ENCODE data around the gene SVIL. TPM values are rescaled to one million over a fixed set of nuclear protein-coding genes. Genes with fewer than 3 reads are reported as not detected.
A peak's percentile ranks its signal among the peaks of the same experiment; 100 is the strongest.
"Not testable (repeated sequence)": the region's sequence is repeated elsewhere in the genome, so short reads cannot be mapped to it uniquely, and the experiment has no call there.

Gene SVIL
- polyA plus RNA-seq, 1 experiment, result 47.9 TPM

GRCh38 chr10:29486433-29486832 lies 148.3 kb downstream of the SVIL start:
- H3K4me3 ChIP-seq (ENCODE audit: low read depth, low read length), result no peak overlapping the region
- no peak overlapping the region for H3K27ac ChIP-seq (ENCODE audit: low read depth, low read length)
- POLR2A ChIA-PET, result no interaction called here
- no peak for TF ChIP-seq CTCF (IDR thresholded peaks at IDR 0.05; ENCODE audit: low read depth, low read length)
- no peaks in the 10 kb centered on the region for H3K9me3 ChIP-seq (ENCODE audit: control insufficient read depth, insufficient read depth, low read length)
- DNase-seq (ENCODE audit: low read depth, low spot score), result no peak
- no peaks in the 10 kb centered on the region for H3K27me3 ChIP-seq (ENCODE audit: control insufficient read depth, insufficient read depth, low read length)
- CTCF ChIA-PET, result interaction anchor here (0.7 to 3.0 kb wide), 2 partner anchors 10 to 38 kb away, joined by 3 to 26 read pairs; no protein-coding TSS in a partner anchor

- POLR2A ChIA-PET; DNase-seq (ENCODE audit: low read depth, low spot score); H3K4me3 ChIP-seq (ENCODE audit: low read depth, low read length); H3K9me3 ChIP-seq (ENCODE audit: control insufficient read depth, insufficient read depth, low read length); H3K27me3 ChIP-seq (ENCODE audit: control insufficient read depth, insufficient read depth, low read length); CTCF ChIA-PET; H3K27ac ChIP-seq (ENCODE audit: low read depth, low read length): not testable (repeated sequence)
Measured at GRCh38 chr10:29484677-29485076, 150.1 kb downstream of the SVIL start.

- ChIA-PET POLR2A (interaction anchor here (1.2 to 1.6 kb wide), 2 partner anchors 12 to 145 kb away, joined by 3 to 6 read pairs; no protein-coding TSS in a partner anchor), CTCF (interaction anchor here (0.7 to 1.9 kb wide), 3 partner anchors 14 to 107 kb away, joined by 3 to 8 read pairs (median 3); no protein-coding TSS in a partner anchor)
- DNase-seq (ENCODE audit: low read depth, low spot score), result no peak
- peak overlapping the region; percentile 21 for H3K27ac ChIP-seq (ENCODE audit: low read depth, low read length)
- H3K27me3 ChIP-seq (ENCODE audit: control insufficient read depth, insufficient read depth, low read length), result no peaks in the 10 kb centered on the region
- no peak overlapping the region for H3K4me3 ChIP-seq (ENCODE audit: low read depth, low read length)
- no peaks in the 10 kb centered on the region for H3K9me3 ChIP-seq (ENCODE audit: control insufficient read depth, insufficient read depth, low read length)
- TF ChIP-seq CTCF (IDR thresholded peaks at IDR 0.05; ENCODE audit: low read depth, low read length), result no peak
Measured at GRCh38 chr10:29482591-29483431, 152.0 kb downstream of the SVIL start.

GRCh38 chr10:29481906-29482440 lies 152.8 kb downstream of the SVIL start:
- no peak for TF ChIP-seq CTCF (IDR thresholded peaks at IDR 0.05; ENCODE audit: low read depth, low read length)
- CTCF ChIA-PET, result interaction anchor here (0.7 to 1.9 kb wide), 4 partner anchors 14 to 108 kb away, joined by 3 to 8 read pairs (median 5); no protein-coding TSS in a partner anchor

GRCh38 chr10:29479981-29480954 lies 154.5 kb downstream of the SVIL start:
- ChIA-PET POLR2A (no interaction called here), CTCF (interaction anchor here (1.4 kb wide), 1 partner anchor 17 kb away, joined by 5 read pairs; no protein-coding TSS in a partner anchor)
- DNase-seq (ENCODE audit: low read depth, low spot score), result no peak

More at GRCh38 chr10:29481906-29482440, 152.8 kb downstream of the SVIL start:
- Histone ChIP-seq H3K27me3 (ENCODE audit: control insufficient read depth, insufficient read depth, low read length) (no peaks in the 10 kb centered on the region), H3K4me3 (ENCODE audit: low read depth, low read length) (no peak overlapping the region), H3K9me3 (ENCODE audit: control insufficient read depth, insufficient read depth, low read length) (no peaks in the 10 kb centered on the region), H3K27ac (ENCODE audit: low read depth, low read length) (no peak overlapping the region)
- no peak for DNase-seq (ENCODE audit: low read depth, low spot score)
- POLR2A ChIA-PET, result interaction anchor here (1.2 to 1.6 kb wide), 2 partner anchors 11 to 146 kb away, joined by 3 to 6 read pairs; no protein-coding TSS in a partner anchor

More at GRCh38 chr10:29479981-29480954, 154.5 kb downstream of the SVIL start:
- TF ChIP-seq CTCF (IDR thresholded peaks at IDR 0.05; ENCODE audit: low read depth, low read length), result no peak
- H3K9me3 ChIP-seq (ENCODE audit: control insufficient read depth, insufficient read depth, low read length), result no peaks in the 10 kb centered on the region
- H3K4me3 ChIP-seq (ENCODE audit: low read depth, low read length), result no peak overlapping the region
- H3K27ac ChIP-seq (ENCODE audit: low read depth, low read length), result no peak overlapping the region
- H3K27me3 ChIP-seq (ENCODE audit: control insufficient read depth, insufficient read depth, low read length), result no peaks in the 10 kb centered on the region

All from AG04450 (cell line).